Measurements from ENCODE around the gene ABR.

The ABR gene

DNA sequence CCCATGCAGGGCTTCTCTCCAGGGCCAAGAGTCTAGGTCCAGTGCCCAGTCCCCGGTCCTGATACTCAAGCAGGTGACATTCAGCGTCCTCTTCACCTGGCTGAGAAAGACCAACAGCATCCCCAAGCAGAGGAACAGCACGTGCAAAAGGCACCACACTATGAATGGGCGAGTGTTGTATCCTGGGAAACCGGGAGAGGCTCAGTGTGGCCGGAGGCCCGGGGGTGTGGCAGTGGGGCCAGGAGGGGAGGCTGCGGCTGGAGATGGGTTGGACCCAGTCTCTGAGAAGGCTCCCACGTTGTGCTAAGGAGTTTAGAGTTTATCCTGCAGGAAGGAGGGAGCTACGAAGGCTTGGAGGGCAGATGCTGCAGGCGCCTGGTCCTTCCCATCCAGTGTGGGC is 13.5 kb downstream of the ABR start:
- TF ChIP-seq CTCF (IDR thresholded peaks at IDR 0.05; ENCODE audit: insufficient read depth, missing control alignments): no peak
- no peak for FAIRE-seq
- no peak for DNase-seq (ENCODE audit: insufficient read length, low spot score)

- no peak for TF ChIP-seq CTCF (IDR thresholded peaks at IDR 0.05; ENCODE audit: insufficient read depth, missing control alignments)
- FAIRE-seq (no peak), DNase-seq (ENCODE audit: insufficient read length, low spot score) (no peak)
Measured at GRCh38 chr17:1165836-1166235, 13.9 kb downstream of the ABR start.

GRCh38 chr17:1164935-1165556 is 14.7 kb downstream of the ABR start:
- TF ChIP-seq CTCF (IDR thresholded peaks at IDR 0.05; ENCODE audit: insufficient read depth, missing control alignments): no peak
- no peak for FAIRE-seq
- DNase-seq (ENCODE audit: insufficient read length, low spot score): no peak

- no peak for FAIRE-seq
- no peak for DNase-seq (ENCODE audit: insufficient read length, low spot score)
- no peak for TF ChIP-seq CTCF (IDR thresholded peaks at IDR 0.05; ENCODE audit: insufficient read depth, missing control alignments)
Measured at GRCh38 chr17:1162116-1162855, 17.5 kb downstream of the ABR start.

- no peak for FAIRE-seq
Measured at GRCh38 chr17:1160591-1161390, 19.0 kb downstream of the ABR start.

GRCh38 chr17:1159431-1160180 is 20.2 kb downstream of the ABR start:
- FAIRE-seq (no peak), DNase-seq (ENCODE audit: insufficient read length, low spot score) (no peak)
- TF ChIP-seq CTCF (IDR thresholded peaks at IDR 0.05; ENCODE audit: insufficient read depth, missing control alignments): no peak

More at GRCh38 chr17:1160591-1161390, 19.0 kb downstream of the ABR start:
- TF ChIP-seq CTCF (IDR thresholded peaks at IDR 0.05; ENCODE audit: insufficient read depth, missing control alignments): no peak
- no peak for DNase-seq (ENCODE audit: insufficient read length, low spot score)
